WTC11 (cell line): ENCODE measurements around the gene PGAM5.

Experiments used
- ATF1 ChIP-seq: sonication (generic); formaldehyde crosslinking; IDR thresholded peaks from 2 replicates; pipeline ENCODE4 v1.8.1; 2023; ENCODE audit warnings: mild to moderate bottlenecking, moderate library complexity, missing genetic modification reagents
- CBFB ChIP-seq: sonication (generic); formaldehyde crosslinking; IDR thresholded peaks from 2 replicates; pipeline ENCODE4 v1.8.1; 2022; ENCODE audit warnings: mild to moderate bottlenecking, low read depth, missing genetic modification reagents
- CREB1 ChIP-seq: sonication (generic); formaldehyde crosslinking; IDR thresholded peaks from 2 replicates; pipeline ENCODE4 v1.8.0; 2023; ENCODE audit warnings: mild to moderate bottlenecking, missing genetic modification reagents
- GABPB1 ChIP-seq: sonication (generic); formaldehyde crosslinking; IDR thresholded peaks from 2 replicates; pipeline ENCODE4 v1.8.1; 2023; ENCODE audit warnings: mild to moderate bottlenecking, missing genetic modification reagents
- NFYB ChIP-seq: sonication (generic); formaldehyde crosslinking; conservative IDR thresholded peaks from 2 replicates; pipeline ENCODE4 v1.8.0; 2022; ENCODE audit warnings: low read depth, missing genetic modification reagents
- SP1 ChIP-seq: sonication (generic); formaldehyde crosslinking; conservative IDR thresholded peaks from 2 replicates; pipeline ENCODE4 v1.8.1; 2022; ENCODE audit warnings: missing genetic modification reagents
- TP53 ChIP-seq: sonication (generic); formaldehyde crosslinking; IDR thresholded peaks from 2 replicates; pipeline ENCODE4 v1.8.1; 2023; ENCODE audit warnings: mild to moderate bottlenecking, missing genetic modification reagents
- TF ChIP-seq, protein P1 (sequence below): fragments of 250-450 bp; sonication (Bioruptor Pico); IDR thresholded peaks from 2 replicates; pipeline ENCODE4 v1.9.0; 2021; ENCODE audit warnings: mild to moderate bottlenecking
- TF ChIP-seq, protein P2 (sequence below): fragments of 200-600 bp; IDR thresholded peaks from 2 replicates; pipeline ENCODE4 v1.8.0; 2022; ENCODE audit warnings: antibody characterized with exemption
- TF ChIP-seq, protein P3 (sequence below): sonication (generic); formaldehyde crosslinking; IDR thresholded peaks from 2 replicates; pipeline ENCODE4 v1.8.1; 2022; ENCODE audit warnings: mild to moderate bottlenecking, moderate library complexity, missing genetic modification reagents
- TF ChIP-seq, protein P4 (sequence below): sonication (generic); formaldehyde crosslinking; IDR thresholded peaks from 2 replicates; pipeline ENCODE4 v1.8.1; 2023; ENCODE audit warnings: mild to moderate bottlenecking, missing genetic modification reagents, moderate library complexity
- TF ChIP-seq, protein P5 (sequence below): sonication (generic); formaldehyde crosslinking; IDR thresholded peaks from 2 replicates; pipeline ENCODE4 v1.8.0; 2022; ENCODE audit warnings: mild to moderate bottlenecking, missing genetic modification reagents

DNA sequence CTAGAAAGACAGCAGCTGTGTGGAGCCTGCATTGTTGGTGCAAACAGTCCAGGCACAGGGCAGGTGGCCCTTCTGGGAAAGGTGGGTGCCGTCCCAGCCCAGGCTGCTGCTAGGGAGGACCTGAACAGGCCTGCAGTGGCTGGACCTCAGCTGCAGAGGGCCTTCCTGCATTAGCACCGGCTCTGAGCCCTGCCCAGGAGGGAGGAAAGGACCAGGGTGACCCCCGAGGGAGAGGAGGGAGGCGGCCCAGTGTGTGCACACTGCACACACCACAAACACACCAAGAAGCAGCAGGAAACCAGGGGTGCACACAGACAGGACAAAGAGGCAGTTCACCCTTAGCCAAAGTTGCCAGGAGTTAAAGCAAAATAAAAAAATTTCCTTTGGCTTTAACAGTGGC is 8.0 kb upstream of the PGAM5 start:
- TF ChIP-seq, protein P1, sequence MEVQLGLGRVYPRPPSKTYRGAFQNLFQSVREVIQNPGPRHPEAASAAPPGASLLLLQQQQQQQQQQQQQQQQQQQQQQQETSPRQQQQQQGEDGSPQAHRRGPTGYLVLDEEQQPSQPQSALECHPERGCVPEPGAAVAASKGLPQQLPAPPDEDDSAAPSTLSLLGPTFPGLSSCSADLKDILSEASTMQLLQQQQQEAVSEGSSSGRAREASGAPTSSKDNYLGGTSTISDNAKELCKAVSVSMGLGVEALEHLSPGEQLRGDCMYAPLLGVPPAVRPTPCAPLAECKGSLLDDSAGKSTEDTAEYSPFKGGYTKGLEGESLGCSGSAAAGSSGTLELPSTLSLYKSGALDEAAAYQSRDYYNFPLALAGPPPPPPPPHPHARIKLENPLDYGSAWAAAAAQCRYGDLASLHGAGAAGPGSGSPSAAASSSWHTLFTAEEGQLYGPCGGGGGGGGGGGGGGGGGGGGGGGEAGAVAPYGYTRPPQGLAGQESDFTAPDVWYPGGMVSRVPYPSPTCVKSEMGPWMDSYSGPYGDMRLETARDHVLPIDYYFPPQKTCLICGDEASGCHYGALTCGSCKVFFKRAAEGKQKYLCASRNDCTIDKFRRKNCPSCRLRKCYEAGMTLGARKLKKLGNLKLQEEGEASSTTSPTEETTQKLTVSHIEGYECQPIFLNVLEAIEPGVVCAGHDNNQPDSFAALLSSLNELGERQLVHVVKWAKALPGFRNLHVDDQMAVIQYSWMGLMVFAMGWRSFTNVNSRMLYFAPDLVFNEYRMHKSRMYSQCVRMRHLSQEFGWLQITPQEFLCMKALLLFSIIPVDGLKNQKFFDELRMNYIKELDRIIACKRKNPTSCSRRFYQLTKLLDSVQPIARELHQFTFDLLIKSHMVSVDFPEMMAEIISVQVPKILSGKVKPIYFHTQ (CRISPR knock-in tag): no peak
- TF ChIP-seq NFYB (CRISPR knock-in tag) (no peak), ATF1 (no peak), GABPB1 (CRISPR knock-in tag) (no peak), SP1 (no peak), CBFB (no peak), TP53 (CRISPR knock-in tag) (no peak), CREB1 (no peak)
- TF ChIP-seq, protein P2, sequence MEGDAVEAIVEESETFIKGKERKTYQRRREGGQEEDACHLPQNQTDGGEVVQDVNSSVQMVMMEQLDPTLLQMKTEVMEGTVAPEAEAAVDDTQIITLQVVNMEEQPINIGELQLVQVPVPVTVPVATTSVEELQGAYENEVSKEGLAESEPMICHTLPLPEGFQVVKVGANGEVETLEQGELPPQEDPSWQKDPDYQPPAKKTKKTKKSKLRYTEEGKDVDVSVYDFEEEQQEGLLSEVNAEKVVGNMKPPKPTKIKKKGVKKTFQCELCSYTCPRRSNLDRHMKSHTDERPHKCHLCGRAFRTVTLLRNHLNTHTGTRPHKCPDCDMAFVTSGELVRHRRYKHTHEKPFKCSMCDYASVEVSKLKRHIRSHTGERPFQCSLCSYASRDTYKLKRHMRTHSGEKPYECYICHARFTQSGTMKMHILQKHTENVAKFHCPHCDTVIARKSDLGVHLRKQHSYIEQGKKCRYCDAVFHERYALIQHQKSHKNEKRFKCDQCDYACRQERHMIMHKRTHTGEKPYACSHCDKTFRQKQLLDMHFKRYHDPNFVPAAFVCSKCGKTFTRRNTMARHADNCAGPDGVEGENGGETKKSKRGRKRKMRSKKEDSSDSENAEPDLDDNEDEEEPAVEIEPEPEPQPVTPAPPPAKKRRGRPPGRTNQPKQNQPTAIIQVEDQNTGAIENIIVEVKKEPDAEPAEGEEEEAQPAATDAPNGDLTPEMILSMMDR: no peak
- TF ChIP-seq, protein P3, sequence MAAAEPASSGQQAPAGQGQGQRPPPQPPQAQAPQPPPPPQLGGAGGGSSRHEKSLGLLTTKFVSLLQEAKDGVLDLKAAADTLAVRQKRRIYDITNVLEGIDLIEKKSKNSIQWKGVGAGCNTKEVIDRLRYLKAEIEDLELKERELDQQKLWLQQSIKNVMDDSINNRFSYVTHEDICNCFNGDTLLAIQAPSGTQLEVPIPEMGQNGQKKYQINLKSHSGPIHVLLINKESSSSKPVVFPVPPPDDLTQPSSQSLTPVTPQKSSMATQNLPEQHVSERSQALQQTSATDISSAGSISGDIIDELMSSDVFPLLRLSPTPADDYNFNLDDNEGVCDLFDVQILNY: no peak
- TF ChIP-seq, protein P4, sequence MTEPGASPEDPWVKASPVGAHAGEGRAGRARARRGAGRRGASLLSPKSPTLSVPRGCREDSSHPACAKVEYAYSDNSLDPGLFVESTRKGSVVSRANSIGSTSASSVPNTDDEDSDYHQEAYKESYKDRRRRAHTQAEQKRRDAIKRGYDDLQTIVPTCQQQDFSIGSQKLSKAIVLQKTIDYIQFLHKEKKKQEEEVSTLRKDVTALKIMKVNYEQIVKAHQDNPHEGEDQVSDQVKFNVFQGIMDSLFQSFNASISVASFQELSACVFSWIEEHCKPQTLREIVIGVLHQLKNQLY: no peak
- TF ChIP-seq, protein P5, sequence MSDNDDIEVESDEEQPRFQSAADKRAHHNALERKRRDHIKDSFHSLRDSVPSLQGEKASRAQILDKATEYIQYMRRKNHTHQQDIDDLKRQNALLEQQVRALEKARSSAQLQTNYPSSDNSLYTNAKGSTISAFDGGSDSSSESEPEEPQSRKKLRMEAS: no peak
